DMS 273 treated with DMSO at 0.1 percent for 48 hours (cell line): ENCODE data around the gene HES5.
"Not testable (repeated sequence)": the region's sequence is repeated elsewhere in the genome, so short reads cannot be mapped to it uniquely, and the experiment has no call there.

Source experiments
- DNase-seq: peaks from one replicate; lab custom pipeline; 2025; lab: John Stamatoyannopoulos, UW

The HES5 gene, protein sequence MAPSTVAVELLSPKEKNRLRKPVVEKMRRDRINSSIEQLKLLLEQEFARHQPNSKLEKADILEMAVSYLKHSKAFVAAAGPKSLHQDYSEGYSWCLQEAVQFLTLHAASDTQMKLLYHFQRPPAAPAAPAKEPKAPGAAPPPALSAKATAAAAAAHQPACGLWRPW

DNA sequence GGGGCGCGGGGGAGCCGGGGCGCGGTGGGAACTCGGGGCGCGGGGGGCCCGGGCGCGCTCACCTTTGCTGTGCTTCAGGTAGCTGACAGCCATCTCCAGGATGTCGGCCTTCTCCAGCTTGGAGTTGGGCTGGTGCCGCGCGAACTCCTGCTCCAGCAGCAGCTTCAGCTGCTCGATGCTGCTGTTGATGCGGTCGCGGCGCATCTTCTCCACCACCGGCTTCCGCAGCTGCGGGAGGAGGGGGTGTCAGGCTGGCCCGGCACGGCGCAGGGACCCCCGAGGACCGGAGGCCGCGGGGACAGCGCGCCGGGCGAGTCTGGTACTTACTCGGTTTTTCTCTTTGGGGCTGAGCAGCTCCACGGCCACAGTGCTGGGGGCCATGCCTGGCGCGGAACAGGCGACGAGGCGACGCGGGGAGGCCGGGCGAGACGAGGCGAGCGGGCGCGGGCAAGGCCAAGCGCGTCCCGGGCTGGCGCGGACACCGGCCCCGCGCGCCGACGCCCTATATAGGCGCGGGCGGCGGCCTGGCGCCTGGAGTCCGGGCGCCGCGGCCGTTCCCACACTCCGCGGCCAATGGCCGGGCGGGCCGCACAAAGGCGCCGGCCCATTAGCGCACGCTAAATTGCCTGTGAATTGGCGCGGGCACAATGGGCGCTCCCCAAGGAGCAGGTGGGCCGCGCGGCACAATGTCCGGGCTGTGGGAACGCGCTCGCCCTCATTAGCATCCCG lies at the start of gene HES5:
Gene HES5, minus strand, starts transcription at position 480 of the 729 bp plus-strand sequence. Its CDS starts 99 bp downstream, at position 381.
- peak; percentile 17 for DNase-seq

DNA sequence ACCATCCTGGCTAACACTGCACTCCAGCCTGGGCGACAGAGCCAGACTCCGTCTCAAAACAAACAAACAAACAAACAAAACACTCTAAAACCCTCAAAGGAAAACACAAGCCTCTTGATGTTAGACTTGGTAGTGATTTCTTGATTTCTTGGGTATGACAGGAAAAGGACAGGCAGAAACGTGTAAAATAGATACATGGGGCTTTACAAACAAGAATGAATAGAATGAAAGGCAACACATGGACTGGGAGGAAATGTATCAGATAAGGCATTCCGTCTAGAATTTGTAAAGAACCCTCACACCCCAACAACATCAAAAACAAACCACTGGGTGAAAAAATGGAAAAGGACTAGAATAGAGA lies 48.7 kb upstream of the HES5 start:
- DNase-seq, result no peak

DNA sequence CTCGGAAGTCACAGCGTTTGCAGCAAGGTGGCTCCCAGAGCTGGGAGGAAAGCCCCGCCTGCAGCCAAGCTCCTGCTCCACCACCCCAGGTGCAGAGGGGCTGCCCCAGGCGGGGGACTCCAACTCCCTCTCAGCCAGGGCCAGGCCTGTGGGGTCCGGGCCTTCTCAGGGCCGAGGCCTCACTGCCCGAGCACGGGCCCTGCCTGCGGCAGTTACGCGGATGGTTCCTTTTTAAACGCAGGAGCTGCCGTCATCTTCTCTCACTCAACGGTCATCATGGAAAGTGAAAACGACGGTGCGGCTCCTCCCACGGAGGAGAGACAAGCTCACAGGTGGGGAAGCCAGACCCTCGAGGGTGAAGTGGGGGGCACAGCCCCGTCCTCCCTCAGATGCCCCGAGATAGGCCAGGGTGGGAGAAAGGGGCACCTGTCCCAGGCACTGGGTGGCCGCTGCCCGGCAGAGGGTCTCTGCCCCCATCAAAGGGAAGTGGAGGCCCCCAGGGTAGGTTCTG lies 47.6 kb upstream of the HES5 start:
- DNase-seq, result not testable (repeated sequence)

DNA sequence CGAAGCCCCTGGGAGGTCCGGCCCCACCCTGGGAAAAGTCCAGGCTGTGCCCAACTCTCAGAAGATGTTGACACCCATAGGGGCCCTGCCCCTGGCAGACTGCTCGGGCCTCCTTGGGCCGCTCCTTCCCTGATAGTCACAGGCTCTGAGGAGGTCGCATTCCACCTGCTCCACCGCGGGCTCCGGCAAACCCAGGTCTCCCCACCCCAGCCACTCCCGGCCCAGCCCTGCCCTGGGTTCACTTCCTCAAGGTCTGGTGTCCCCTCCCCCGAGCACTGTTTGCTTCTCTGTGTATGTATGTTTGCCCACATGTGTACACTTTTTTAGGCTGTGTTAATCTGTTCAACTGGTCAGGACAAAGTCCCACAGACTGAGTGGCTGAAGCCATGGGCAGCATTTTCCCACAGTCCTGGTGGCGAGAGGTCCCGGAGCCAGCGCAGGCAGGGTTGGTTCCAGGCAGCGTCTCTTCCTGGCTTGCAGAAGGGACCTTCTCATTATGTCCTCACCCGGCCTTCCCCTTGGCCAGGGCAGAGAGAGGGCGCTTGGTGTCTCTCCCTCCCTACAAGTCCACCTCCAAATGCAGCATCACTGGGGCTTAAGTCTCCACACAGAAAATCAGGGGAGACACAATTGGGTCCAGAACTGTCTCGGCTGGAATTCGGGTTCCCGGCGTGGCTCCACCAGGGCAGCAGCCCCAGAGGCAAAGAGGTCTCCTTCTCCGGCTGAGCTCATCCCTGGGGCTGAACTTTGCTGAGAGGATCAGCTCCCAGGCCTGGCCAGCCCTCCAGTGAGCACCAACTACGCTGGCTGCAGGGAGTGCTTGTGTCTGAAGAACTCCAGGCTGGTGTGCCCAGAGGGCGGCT lies 46.0 kb upstream of the HES5 start:
- no peak for DNase-seq

DNA sequence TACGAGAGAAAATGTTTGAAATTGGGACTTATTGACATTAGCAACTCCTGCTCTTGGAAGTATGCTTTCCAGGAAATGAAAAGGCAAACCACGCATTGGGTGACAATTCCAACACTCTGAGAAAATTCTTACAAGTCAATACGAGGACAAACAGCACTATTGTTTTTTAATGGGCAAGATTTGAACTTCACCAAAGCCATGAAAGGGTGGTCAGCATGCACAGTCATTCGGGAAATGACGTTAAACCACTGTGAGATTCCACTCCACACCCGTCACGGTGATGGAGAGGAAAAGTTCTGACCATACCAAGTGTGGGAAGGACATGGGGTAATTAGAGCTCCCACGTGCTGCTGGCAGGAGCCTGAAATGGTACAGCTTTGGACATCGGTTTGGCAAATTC lies 44.3 kb upstream of the HES5 start:
- DNase-seq, result no peak

DNA sequence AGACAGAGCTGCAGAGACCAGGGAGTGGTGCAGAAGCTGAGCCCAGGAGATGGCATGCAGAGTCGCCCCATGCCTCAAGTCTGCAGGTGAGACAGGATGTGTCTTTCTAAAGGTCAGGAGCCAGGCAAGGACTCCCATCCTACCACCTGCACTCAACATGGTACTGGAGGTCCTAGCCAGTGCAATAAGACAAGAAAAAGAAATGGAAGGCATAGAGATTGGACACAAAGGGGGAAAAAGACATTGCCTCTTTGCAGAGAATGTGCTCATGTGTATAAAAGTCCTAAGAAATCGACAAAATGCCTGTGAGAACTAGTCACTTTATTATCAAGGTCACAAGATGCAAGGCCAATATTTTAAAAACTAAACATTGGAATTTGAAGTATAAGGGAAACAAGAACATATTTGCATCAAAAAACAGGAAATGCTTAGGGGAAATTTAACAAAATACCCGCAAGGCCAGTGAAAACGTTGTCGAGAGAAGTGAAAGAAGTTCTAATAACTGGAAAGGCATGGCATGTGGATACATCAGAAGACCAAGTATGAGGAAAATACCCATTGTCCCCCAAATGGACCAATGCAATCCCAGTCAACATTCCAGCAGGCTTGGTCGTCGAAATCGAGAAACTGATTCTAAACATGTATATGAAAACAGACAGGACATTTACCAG lies 43.3 kb upstream of the HES5 start:
- no peak for DNase-seq

DNA sequence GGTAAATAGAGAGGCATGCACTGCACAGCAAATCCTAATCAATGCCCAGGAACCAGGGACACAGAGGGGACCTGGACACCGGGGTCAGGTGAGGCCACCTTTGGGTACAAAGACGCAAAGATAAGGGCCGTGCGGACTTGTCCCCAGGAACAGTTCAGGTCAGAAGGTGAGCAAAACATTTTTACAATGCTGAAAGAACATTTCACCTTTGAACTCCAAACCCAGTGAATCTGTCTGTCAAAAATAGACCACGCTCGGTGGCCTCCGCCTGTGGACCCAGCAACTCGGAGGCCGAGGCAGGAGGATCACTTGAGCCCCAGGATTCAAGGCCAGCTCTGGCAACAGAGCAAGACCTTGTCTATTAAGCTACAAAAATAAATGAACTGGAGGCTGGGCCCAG lies 41.3 kb upstream of the HES5 start:
- DNase-seq, result no peak

GRCh38 chr1:2570332-2570731 lies 40.3 kb upstream of the HES5 start:
- DNase-seq, result no peak

DNA sequence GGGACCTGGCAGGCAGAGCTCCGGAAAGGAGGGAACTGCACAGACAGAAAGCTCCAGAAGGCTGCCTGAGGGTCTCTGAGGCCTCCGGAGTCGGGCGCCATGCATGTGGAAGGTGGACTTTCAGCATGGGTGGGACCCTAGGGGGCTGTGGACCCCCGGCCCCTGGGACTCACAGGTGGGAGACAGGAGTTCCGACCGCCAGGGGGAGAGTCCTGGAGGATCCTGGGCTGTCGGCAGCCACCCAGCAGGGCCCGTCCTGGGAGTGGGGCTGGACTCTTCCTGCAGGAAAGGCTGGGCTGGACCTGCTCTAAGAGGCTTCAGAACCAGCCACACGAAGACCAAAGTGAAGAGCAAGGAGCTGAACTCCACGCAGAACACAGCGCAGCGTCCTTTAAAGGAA lies 39.6 kb upstream of the HES5 start:
- not testable (repeated sequence) for DNase-seq

- DNase-seq, result no peak
Observed at GRCh38 chr1:2569060-2569459, 39.0 kb upstream of the HES5 start.

DNA sequence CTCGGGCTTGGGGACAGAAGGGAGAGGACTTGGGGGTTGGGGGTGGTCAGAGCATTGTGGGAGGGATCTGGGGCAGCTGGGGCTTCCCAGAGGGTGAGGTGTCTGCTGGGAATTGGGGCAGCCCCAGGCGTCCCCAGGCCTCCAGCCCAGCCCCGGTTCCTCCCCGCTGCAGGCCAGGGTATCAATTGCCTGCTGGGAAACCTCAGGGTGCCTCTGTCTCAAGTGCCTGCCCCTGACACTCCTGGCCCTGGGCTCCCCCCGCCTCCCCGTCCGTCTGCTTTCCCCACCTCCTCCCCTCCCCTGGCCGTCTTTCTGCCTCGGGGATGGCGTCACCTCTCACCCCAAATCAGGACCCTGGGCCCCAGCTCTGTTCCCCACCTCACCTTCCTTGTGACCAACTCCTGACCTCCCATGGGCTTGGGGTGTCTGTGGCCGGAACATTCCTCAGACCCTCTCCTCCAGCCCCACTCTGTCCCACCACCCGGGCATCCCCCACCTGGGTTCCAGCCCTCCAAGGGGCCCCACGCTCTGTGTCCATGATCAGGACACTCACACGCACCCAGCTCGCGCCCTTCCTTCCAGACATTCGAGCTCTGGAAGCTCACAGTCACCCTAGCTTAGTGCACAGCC lies 38.2 kb upstream of the HES5 start:
- DNase-seq, result not testable (repeated sequence)

- DNase-seq, result no peak
Observed at GRCh38 chr1:2567083-2567679, 37.1 kb upstream of the HES5 start.

DNA sequence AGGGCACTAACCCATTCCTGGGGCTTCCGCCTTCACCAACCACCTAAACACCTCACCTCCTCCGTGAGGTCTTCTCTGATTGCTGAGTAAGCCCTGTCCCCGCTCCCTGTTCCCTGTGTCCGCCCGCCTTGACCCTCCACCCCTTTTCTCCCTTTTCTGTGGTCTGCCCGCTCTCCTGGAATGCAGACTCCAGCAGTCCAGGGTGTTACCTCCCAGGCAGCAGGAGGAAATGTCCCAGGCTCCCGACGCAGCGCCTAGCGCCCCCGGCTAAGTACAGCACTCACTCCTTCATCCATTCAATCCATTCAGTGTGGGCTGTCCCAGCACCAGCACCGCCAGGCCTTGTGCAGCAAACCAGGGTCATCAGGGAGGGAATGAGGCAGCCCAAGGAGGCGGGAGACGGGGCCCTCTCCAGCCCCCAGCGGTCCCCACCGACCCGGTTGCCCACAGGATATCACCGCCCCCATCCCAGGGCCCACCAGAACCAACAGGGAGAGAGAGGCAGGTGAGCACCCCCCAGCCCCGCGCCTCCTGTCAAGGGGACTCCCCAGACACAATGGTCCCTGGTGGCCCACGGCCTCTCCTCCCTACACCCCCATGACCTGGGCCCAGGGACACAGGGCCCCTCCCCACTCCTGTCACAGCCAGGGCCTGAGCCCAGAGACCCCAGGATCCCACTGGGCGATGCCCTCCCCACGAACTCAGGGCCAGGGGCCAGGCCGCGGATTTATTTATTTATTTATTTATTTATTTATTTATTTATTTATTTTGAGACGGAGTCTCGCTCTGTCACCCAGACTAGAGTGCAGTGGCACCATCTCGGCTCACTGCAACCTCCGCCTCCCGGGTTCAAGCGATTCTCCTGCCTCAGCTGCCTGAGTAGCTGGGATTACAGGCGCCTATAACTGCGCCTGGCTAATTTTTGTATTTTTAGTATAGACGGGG lies 36.3 kb upstream of the HES5 start:
- no peak for DNase-seq

DNA sequence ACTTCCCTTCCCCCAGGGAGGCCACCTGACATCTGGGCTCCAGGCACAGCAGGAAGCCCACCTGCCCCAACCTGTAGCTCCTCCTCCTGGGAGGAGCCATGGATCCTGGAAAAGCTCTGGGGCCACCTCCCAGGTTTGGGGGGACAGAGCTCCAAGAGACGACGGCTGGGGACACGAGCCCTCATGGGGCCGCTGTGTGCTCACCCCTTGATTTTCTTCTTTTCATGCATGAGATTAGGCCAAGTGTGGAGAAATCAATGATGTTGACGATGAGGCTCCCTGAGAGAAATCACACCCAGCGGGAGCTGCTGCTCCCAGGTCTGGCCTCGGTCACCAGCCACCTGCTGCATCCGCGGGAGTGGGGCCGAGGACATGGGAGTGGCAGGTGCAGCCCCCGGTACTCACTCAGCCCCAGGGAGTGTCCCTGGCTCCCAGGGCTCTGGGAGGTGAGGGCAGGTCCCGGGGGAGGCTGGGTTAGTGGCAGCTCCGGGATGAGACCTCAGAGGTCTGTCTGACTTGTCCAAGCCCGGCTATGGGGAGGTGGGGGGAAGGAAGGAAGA lies 34.8 kb upstream of the HES5 start:
- no peak for DNase-seq

GRCh38 chr1:2564006-2564814 lies 34.1 kb upstream of the HES5 start:
- DNase-seq, result no peak

GRCh38 chr1:2563205-2563604 lies 33.1 kb upstream of the HES5 start:
- no peak for DNase-seq

DNA sequence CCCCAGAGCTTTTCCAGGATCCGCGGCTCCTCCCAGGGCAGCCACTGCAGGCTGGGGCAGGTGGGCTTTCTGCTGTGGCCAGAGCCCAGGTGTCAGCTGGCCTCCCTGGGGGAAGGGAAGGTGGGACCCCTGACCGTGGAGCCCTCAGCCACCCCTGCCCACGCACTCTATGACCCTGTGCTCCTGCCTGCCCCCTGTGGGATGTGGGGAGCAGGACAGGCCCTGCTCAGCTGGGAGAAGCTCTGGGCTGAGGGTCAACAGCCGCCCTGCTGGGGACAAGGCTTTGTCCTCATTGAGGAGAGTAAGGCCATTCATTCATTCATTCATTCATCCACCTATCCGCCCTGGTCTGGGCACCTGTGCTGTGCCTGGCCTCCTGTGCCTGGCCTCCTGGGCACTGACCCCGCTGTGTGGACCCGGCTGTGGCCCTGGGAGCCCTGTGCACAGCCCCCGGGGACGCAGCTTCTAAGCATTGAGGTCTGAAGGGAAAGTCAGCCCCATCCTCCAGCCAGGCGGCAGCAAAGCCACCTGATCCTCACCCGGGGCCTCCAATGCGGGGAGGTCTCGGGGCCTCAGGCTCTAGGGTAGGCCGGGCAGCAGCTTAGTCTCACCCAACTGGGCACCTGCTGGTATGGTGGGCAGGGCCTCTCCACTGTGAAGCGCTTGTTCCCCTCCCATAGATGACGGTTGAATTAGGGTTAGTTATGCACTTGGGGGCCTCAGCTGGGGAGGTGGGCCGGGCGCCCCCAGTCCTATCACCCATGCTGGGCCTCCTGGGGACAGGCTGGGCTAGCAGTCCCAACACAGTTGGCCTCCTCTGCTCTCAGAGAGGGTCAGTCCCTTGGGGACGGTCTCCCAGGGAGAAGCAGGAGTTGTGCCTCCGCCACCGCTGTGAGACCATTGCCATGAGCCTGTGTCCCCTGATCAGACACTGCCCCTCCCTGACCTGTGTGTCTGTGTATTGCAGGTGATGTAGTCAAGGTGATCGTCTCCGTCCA lies 32.1 kb upstream of the HES5 start:
- no peak for DNase-seq

DNA sequence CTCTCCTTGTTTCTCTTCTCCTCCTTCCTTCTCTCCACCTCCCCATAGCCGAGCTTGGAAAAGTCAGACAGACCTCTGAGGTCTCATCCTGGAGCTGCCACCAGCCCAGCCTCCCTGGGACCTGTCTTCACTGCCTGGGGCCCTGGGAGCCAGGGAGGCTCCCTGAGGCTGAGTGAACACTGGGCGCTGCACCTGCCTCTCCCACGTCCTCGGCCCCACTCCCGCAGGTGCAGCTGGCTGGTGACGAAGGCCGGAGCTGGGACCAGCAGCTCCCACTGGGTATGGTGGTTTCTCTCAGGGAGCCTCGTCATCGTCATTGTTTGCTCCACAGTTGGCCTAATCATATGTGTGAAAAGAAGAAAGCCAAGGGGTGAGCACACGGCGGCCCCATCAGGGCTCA lies 31.4 kb upstream of the HES5 start:
- no peak for DNase-seq
